LNCaP clone FGC (cell line): Measurements from ENCODE around the gene SAMD4A.

Experiments used
- DNase-seq: peaks from one replicate; pipeline ENCODE4 v3.0.0-alpha.2; 2011; ENCODE audit warnings: low read depth
- H3K4me3 ChIP-seq: 2 replicates; pipeline ENCODE4 v1.5.1; 2011; ENCODE audit warnings: mild to moderate bottlenecking, low read depth, low read length, control low read depth
- TF ChIP-seq, protein P1 (sequence below): IDR thresholded peaks from 2 replicates; pipeline ENCODE4 v1.5.1; 2012; ENCODE audit warnings: mild to moderate bottlenecking; ENCODE audit not compliant: control insufficient read depth, insufficient read depth; ENCODE audit errors: extremely low read depth

SAMD4A gene

DNA sequence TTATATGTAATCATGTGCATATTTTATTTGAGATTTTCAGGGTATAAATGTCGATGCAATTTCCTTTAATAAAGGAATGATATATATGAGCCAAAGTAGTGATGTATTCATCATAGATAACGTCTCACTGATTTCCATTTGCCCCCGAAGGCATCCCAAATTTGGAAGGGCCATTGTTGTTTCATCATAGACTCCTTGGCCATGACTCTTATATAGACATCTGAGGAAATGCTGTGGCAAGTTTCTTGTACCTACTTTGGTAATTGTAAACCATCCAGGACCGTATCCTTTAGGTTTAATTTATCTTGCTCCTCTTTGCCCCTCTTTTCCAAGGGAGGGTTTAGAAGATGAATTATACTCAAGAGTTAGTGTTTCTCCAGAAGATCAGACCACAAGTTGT lies 84.7 kb downstream of the SAMD4A start:
- TF ChIP-seq, protein P1, sequence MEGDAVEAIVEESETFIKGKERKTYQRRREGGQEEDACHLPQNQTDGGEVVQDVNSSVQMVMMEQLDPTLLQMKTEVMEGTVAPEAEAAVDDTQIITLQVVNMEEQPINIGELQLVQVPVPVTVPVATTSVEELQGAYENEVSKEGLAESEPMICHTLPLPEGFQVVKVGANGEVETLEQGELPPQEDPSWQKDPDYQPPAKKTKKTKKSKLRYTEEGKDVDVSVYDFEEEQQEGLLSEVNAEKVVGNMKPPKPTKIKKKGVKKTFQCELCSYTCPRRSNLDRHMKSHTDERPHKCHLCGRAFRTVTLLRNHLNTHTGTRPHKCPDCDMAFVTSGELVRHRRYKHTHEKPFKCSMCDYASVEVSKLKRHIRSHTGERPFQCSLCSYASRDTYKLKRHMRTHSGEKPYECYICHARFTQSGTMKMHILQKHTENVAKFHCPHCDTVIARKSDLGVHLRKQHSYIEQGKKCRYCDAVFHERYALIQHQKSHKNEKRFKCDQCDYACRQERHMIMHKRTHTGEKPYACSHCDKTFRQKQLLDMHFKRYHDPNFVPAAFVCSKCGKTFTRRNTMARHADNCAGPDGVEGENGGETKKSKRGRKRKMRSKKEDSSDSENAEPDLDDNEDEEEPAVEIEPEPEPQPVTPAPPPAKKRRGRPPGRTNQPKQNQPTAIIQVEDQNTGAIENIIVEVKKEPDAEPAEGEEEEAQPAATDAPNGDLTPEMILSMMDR: no peak
- DNase-seq: no peak
- no peak overlapping the region for H3K4me3 ChIP-seq

DNA sequence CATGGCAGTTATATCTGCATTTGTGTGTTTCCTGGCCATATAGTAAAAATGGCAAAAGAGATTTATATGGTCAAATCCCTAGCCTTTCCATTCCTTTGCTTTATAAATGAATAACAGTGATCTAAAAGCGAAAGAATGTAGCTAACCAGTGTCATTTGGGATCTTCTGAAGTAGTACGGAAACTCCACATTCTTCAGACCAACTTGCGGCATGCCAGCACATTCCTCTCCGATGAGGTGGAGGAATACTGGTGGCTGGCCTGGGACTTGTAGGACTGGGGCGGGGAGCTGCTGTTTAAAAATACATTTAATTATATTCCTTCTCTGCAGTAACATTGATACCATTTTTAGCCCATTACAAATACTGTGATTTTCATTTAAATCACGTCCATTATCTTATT lies 85.3 kb downstream of the SAMD4A start:
- no peak overlapping the region for H3K4me3 ChIP-seq
- TF ChIP-seq, protein P1: no peak
- DNase-seq: no peak

DNA sequence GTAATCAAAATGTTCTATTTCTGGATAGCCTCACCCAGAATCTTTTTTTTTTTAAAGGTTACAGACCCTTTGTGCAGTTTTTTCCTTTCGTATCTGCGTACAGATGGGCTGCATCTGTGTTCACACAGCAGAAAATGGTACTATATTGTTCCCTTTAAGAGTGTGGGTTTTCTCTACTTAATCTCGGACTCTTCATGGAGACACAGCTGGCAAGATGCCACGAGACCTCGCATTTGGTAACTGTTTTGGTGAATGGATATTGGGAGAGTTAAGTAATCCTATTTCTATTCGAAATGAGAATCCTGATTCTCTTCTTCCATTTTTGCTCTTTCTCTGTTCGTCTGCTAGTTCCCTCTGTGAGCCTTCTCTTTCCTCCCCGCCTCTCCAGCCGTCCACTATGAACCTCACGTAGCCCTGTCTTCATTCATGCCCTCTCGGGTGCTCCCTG lies 85.7 kb downstream of the SAMD4A start:
- H3K4me3 ChIP-seq: no peak overlapping the region
- no peak for DNase-seq
- TF ChIP-seq, protein P1: no peak

DNA sequence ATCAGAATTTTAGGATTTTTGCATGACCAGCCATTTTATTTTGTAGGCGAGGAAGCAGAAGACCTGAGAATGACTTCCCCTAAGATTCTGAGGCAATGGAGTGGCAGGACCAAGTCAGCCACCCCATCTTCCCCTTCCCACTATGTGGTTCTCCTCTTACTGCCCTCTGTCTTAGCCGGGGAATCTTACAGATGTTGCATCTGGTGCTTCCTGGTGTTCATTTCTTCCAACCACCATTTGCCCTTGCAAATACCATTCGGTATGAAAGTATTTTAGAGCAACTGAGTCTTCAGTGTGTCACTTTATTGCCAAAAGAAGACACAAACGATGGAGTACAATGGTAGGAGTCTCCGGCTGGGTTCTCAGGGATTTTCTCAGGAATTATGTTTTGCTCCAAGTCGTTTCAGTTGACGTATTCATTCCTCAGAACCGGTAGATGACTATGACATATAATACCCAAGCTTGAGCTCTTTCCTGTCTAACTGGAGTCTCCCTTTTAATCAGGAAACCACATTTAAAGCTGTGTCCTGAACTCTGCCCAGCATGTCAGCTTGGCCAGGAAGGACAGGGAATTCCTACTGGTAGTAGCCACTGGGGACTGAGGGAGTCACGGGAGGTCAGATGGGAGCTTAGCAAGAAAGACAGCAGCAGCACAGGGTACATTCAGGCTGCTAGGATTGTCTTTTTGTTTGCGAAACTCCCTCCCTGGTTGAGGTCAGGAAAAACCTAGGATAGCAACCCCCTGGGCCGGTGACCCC lies 87.0 kb downstream of the SAMD4A start:
- H3K4me3 ChIP-seq: no peak overlapping the region
- DNase-seq: no peak
- TF ChIP-seq, protein P1: no peak

DNA sequence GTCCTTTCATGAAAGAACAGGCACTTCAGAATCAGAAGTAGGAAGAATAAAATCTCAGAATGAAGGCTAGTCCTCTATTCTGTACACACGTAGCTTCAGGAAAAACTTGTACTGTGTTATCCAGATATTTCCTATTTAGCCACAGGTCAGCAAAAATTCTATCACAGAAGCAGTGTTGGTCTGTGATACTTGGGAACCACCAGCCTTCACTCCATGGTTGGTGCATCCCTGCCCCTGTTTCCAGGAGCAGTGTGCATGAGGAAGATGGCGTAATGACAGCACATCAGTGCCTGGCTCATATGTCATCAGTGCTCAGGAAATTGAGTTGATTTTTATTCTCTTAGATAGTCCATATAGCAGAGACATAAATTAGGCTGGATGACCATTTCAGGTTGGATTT lies 87.7 kb downstream of the SAMD4A start:
- H3K4me3 ChIP-seq: no peak overlapping the region
- TF ChIP-seq, protein P1: no peak
- no peak for DNase-seq

DNA sequence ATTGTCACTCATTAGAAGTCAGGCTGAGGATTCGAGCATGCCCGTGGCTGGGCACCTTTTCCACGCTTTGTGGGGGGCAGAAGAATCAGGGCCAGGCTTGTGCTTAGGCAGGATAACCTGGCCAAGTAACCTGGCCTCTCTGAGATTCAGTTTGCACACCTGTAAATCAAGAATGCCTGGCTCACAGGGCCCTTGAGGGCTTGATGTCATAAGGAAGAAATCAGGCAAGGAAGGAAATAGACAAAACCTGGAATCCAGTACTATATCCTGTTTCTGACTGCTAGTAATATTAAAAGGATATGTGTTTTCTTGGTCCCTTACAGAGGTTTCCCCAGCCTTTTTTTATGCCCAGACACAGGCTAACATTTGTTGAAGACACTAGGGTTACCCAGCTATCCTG lies 91.9 kb downstream of the SAMD4A start:
- no peak overlapping the region for H3K4me3 ChIP-seq
- DNase-seq: no peak
- TF ChIP-seq, protein P1: no peak

DNA sequence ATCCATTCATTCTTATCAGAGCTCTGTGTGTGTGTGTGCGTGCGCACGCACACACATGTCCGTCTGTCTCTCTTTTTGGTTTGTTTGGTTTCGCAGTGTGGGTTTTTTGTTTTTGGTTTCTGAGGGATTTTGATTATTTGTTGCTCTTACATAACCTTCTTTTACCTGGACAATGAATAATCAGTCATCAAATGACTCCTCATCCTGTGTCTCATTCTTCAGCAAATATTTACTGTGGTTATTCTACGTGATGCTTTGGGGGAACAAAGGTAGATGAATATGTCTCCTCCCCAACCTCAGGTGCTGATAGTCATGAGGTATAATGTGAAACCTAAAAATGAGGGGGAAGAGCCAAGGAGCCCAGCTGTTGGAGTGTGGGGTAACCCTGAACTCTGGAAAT lies 92.4 kb downstream of the SAMD4A start:
- DNase-seq: no peak
- TF ChIP-seq, protein P1: no peak

More for the DNA sequence above, 92.4 kb downstream of the SAMD4A start:
- no peak overlapping the region for H3K4me3 ChIP-seq
